MM.1S (cell line): ENCODE results near the gene CLIC2.

Experiments
- CTCF ChIP-seq: fragments of 300-600 bp; sonication (generic); IDR thresholded peaks from 2 replicates; pipeline ENCODE4 v1.5.1; 2016; ENCODE audit warnings: antibody characterized with exemption, low read length, mixed read lengths
- EZH2 ChIP-seq: fragments of 300-600 bp; sonication (generic); optimal IDR thresholded peaks from 2 replicates; pipeline ENCODE3; 2017; ENCODE audit warnings: low read depth, mild to moderate bottlenecking, antibody characterized with exemption, low read length, mixed read lengths

DNA sequence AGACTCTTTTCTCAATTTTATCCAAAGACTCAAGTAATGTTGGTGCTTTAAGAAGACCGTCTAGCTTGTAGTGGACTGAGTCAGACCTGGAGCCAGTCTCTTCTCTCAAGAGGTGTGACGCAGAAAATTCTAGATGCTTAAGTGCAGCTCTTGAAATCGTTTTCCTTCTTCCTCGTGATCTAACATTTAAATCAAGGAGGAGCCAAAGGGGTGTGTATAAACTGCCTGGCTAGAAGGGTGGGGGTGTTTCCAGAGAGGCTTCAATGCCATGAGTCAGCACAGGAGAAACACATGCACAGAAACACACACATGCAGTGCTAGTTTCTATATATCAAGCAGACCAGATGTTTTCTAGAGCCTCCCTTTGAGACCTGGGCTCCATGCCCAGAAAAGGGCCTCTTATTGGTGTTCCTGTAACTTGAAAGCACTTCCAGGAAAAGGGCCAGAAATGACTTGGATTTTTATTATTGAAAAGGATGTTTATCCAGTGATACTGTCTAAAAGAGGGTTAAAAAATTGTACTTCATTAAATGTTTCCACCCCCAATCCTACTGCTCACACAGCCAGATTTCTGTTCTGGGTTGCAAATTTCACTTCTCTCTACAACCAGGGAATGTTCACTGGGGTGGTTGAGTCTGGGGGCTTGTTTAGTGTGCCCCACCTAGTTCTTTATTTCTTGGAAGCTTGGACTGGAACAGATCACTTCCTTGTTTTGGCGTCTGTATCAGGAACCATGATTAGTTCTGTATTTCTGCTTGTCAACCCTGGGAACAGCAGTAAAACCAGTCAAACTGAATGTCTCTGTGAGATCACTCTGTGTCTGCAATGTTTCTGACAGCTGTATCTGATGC lies at the start of gene CLIC2:
- TF ChIP-seq EZH2 (no peak), CTCF (no peak)
